Endothelial cell of umbilical vein (primary cell): ENCODE results near the gene DUSP19. TPM values are rescaled to one million over a fixed set of nuclear protein-coding genes. Genes with fewer than 3 reads are reported as not detected.
"Not testable (repeated sequence)": the region's sequence is repeated elsewhere in the genome, so short reads cannot be mapped to it uniquely, and the experiment has no call there.

Experiments
- BruUV-seq: library from RNA; stranded (reverse); fragments of 400-500 nt; replicated peaks from 2 replicates; lab custom pipeline; 2021; lab: Mats Ljungman, UMichigan
- CTCF ChIA-PET: fragments of 300-600, 350-600 bp; sonication (Branson Sonifier 250); formaldehyde crosslinking; loops from one replicate; lab custom pipeline; 2021; ENCODE audit warnings: antibody characterized with exemption, inconsistent platforms; lab: Charles Lee
- POLR2A ChIA-PET: fragments of 300-600, 350-600 bp; sonication (Branson Sonifier 250); formaldehyde crosslinking; loops from one replicate; lab custom pipeline; 2021; ENCODE audit warnings: antibody characterized with exemption, inconsistent platforms; lab: Charles Lee
- DNase-seq: peaks from one replicate; pipeline ENCODE4 v3.0.0-alpha.2; 2011; ENCODE audit warnings: low read depth, low spot score
- FAIRE-seq: peaks from 2 replicates; lab custom pipeline; 2011; peaks lifted over from hg19 to GRCh38; lab: Jason Lieb, UNC
- H2AFZ ChIP-seq: 2 replicates; pipeline ENCODE4 v1.6.0; 2012; ENCODE audit warnings: low read depth, low read length, control low read depth, inconsistent platforms
- H3K27ac ChIP-seq: 2 replicates; pipeline ENCODE4 v1.5.1; 2011; ENCODE audit warnings: low read depth, mild to moderate bottlenecking, control low read depth, low read length, moderate library complexity; ENCODE audit not compliant: insufficient read depth
- H3K27me3 ChIP-seq, 2 experiments: 2 replicates each; pipeline versions ENCODE4 v1.6.0 to v1.6.1; 2011; ENCODE audit warnings: low read length in 2 of 2, mixed read lengths in 1 of 2; ENCODE audit not compliant: control insufficient read depth in 2 of 2, insufficient read depth in 2 of 2
- H3K36me3 ChIP-seq, 2 experiments: 2 replicates in 1 of 2; 3 replicates in 1 of 2; pipeline ENCODE4 v1.5.1; 2011; ENCODE audit warnings: low read length in 2 of 2, mild to moderate bottlenecking in 1 of 2, moderate library complexity in 1 of 2; ENCODE audit not compliant: control insufficient read depth in 2 of 2, insufficient read depth in 2 of 2; ENCODE audit errors: extremely low read depth in 1 of 2
- H3K4me1 ChIP-seq: 3 replicates; pipeline ENCODE4 v1.5.1; 2011; ENCODE audit warnings: mild to moderate bottlenecking, low read length; ENCODE audit not compliant: control insufficient read depth, insufficient read depth; ENCODE audit errors: extremely low read depth
- H3K4me2 ChIP-seq: 2 replicates; pipeline ENCODE4 v1.6.1; 2011; ENCODE audit warnings: low read length, control low read depth, mixed read lengths; ENCODE audit not compliant: insufficient read depth
- H3K4me3 ChIP-seq, 3 experiments: fragments of 200-600 bp in 1 of 3; sonication (generic), shearing (Covaris generic) in 1 of 3; replicated peaks in 1 of 3; 2 replicates each; pipeline ENCODE4 v1.5.1; 2011 to 2016; ENCODE audit warnings: control low read depth in 3 of 3, low read length in 3 of 3, mild to moderate bottlenecking in 2 of 3, inconsistent platforms in 1 of 3, low read depth in 1 of 3, moderate library complexity in 1 of 3; ENCODE audit not compliant: insufficient read depth in 1 of 3
- H3K79me2 ChIP-seq: 2 replicates; pipeline ENCODE4 v1.6.0; 2012; ENCODE audit warnings: low read length, inconsistent platforms; ENCODE audit not compliant: control insufficient read depth, insufficient read depth
- H3K9ac ChIP-seq: replicated peaks from 2 replicates; pipeline ENCODE3; 2011; ENCODE audit warnings: low read length, control low read depth; ENCODE audit not compliant: insufficient read depth; ENCODE audit errors: extremely low read depth
- H3K9me1 ChIP-seq: replicated peaks from 3 replicates; pipeline ENCODE4 v1.6.0; 2011; ENCODE audit warnings: mild to moderate bottlenecking, low read length; ENCODE audit not compliant: control insufficient read depth, insufficient read depth; ENCODE audit errors: extremely low read depth
- H3K9me3 ChIP-seq: replicated peaks from 2 replicates; pipeline ENCODE4 v1.5.1; 2012; ENCODE audit warnings: low read length, inconsistent platforms; ENCODE audit not compliant: control insufficient read depth, insufficient read depth
- H4K20me1 ChIP-seq: replicated peaks from 2 replicates; pipeline ENCODE3; 2011; ENCODE audit warnings: mild to moderate bottlenecking, low read length; ENCODE audit not compliant: control insufficient read depth, insufficient read depth; ENCODE audit errors: extremely low read depth
- GATA2 ChIP-seq: IDR thresholded peaks from 2 replicates; pipeline ENCODE4 v1.7.0; 2011; ENCODE audit warnings: low read depth, mild to moderate bottlenecking, moderate library complexity, mixed read lengths, low read length; ENCODE audit not compliant: insufficient read length, insufficient read depth
- dilution Hi-C: fragments of 300-500 bp; cut with MboI; formaldehyde crosslinking; loops from one replicate; pipeline ENCODE4 v1.15.0; 2019; ENCODE audit warnings: low sequenced_read_pairs; ENCODE audit not compliant: extremely low pct_ligation_motif_present
- intact Hi-C: fragments of 100-400 bp; cut with micrococcal nuclease; formaldehyde crosslinking; loops from one replicate; pipeline ENCODE4 v1.10.0; 2022
- polyA plus RNA-seq, 4 experiments: library from polyadenylated mRNA; depleted of rRNA in 3 of 4; stranded (reverse) in 3 of 4; unstranded in 1 of 4; fragments of >200 nt; gene quantifications; 2 replicates each; pipeline versions ENCODE4 v1.2.1 to v1.2.3, GENCODE V29; 2011 to 2012; ENCODE audit warnings: missing spikeins in 1 of 4
- total RNA-seq: library from RNA; stranded (reverse); gene quantifications from 2 replicates; pipeline ENCODE4 v1.2.3, GENCODE V29; 2021
- TF ChIP-seq, protein P1 (sequence below), 2 donors: IDR thresholded peaks; 1 replicate in 1 of 2; 2 replicates in 1 of 2; pipeline ENCODE4 v1.5.1; 2011; ENCODE audit warnings: low read length in 2 of 2, mild to moderate bottlenecking in 2 of 2, moderate library complexity in 2 of 2, control low read depth in 1 of 2, inconsistent platforms in 1 of 2, low read depth in 1 of 2; ENCODE audit not compliant: insufficient read depth in 1 of 2; ENCODE audit errors: extremely low read depth in 1 of 2

DUSP19 gene
- total and polyA plus RNA-seq, 2 donors (not counting 3 experiments of a cell fraction or from before 2014, with no cell fraction given) = 0.69 to 1.9 TPM

DNA sequence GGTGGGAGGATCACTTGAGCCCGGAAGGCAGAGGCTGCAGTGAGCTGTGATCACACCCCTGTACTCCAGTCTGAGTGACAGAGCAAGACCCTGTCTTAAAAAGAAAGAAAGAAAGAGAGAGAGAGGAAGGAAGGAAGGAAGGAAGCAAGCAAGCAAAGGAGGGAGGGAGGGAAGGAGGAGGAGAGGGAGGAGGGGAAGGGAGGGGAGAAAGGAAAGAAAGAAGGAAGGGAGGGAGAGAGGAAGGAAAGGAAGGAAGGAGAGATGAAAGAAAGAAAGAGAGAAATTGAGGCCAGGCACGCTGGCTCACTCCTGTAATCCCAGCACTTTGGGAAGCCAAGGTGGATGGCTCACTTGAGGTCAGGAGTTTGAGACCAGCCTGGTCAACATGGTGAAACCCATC is 37.9 kb upstream of the DUSP19 start:
- BruUV-seq = no TSS peak
- H3K9me1 ChIP-seq = no peaks in the 10 kb centered on the region
- H3K36me3 ChIP-seq = no peaks in the 10 kb centered on the region
- no peak overlapping the region for H3K4me2 ChIP-seq
- no peak overlapping the region for H3K9ac ChIP-seq
- CTCF ChIA-PET = interaction anchor here (0.9 kb wide), 1 partner anchor 16 kb away, joined by 3 read pairs; no protein-coding TSS in a partner anchor
- TF ChIP-seq, protein P1, sequence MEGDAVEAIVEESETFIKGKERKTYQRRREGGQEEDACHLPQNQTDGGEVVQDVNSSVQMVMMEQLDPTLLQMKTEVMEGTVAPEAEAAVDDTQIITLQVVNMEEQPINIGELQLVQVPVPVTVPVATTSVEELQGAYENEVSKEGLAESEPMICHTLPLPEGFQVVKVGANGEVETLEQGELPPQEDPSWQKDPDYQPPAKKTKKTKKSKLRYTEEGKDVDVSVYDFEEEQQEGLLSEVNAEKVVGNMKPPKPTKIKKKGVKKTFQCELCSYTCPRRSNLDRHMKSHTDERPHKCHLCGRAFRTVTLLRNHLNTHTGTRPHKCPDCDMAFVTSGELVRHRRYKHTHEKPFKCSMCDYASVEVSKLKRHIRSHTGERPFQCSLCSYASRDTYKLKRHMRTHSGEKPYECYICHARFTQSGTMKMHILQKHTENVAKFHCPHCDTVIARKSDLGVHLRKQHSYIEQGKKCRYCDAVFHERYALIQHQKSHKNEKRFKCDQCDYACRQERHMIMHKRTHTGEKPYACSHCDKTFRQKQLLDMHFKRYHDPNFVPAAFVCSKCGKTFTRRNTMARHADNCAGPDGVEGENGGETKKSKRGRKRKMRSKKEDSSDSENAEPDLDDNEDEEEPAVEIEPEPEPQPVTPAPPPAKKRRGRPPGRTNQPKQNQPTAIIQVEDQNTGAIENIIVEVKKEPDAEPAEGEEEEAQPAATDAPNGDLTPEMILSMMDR (IDR thresholded peaks at IDR 0.05; ENCODE audit: extremely low read depth in 1 of 2, insufficient read depth in 1 of 2, low read depth in 1 of 2, low read length in 2 of 2) = no peak
- TF ChIP-seq GATA2 = no peak
- H3K27me3 ChIP-seq = peaks cover 7 to 8% of the 10 kb centered on the region in 2 experiments
- H4K20me1 ChIP-seq = peaks cover 9% of the 10 kb centered on the region
- no peak overlapping the region for H2AFZ ChIP-seq
- DNase-seq (no peak), FAIRE-seq (no peak)
- H3K79me2 ChIP-seq = peaks cover 24% of the 10 kb centered on the region
- peaks cover 13% of the 10 kb centered on the region for H3K4me1 ChIP-seq
- dilution Hi-C loops = no loop called here
- H3K4me3 ChIP-seq = no peak overlapping the region
- intact Hi-C loops = no loop called here
- POLR2A ChIA-PET = no interaction called here
- no peak overlapping the region for H3K27ac ChIP-seq
- H3K9me3 ChIP-seq = no peaks in the 10 kb centered on the region

DNA sequence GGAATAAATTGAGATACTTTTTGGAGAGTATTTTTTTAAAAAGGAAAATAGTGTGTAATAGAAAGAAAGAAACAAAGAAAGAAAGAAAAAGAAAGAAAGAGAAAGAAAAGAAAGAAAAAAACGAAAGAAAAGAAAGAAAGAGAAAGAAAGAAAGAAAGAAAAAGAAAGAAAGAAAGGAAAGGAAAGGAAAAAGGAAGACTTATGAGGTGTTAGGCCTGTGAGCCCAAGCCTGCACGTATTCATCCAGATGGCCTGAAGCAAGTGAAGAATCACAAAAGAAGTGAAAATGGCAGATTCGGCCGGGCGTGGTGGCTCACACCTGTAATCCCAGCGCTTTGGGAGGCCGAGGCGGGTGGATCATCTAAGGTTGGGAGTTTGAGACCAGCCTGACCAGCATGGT is 35.0 kb upstream of the DUSP19 start:
- POLR2A ChIA-PET, H3K36me3 ChIP-seq, H3K79me2 ChIP-seq, H4K20me1 ChIP-seq, H2AFZ ChIP-seq, BruUV-seq, FAIRE-seq, DNase-seq, H3K27ac ChIP-seq, H3K27me3 ChIP-seq, H3K4me2 ChIP-seq, H3K4me3 ChIP-seq, H3K9ac ChIP-seq, H3K9me3 ChIP-seq, dilution Hi-C loops, intact Hi-C loops, H3K9me1 ChIP-seq, CTCF ChIA-PET, H3K4me1 ChIP-seq: not testable (repeated sequence)

- POLR2A ChIA-PET, H3K27ac ChIP-seq, H4K20me1 ChIP-seq, H2AFZ ChIP-seq, intact Hi-C loops, H3K9ac ChIP-seq, dilution Hi-C loops, H3K9me3 ChIP-seq, H3K4me1 ChIP-seq, BruUV-seq, H3K36me3 ChIP-seq, H3K4me2 ChIP-seq, H3K79me2 ChIP-seq, H3K4me3 ChIP-seq, FAIRE-seq, DNase-seq, H3K9me1 ChIP-seq: not testable (repeated sequence)
- CTCF ChIA-PET = interaction anchor here (1.2 kb wide), 1 partner anchor 10 kb away, joined by 3 read pairs; no protein-coding TSS in a partner anchor
- peaks cover 9 to 13% of the 10 kb centered on the region in 2 experiments for H3K27me3 ChIP-seq
Measured at GRCh38 chr2:183047486-183048125, 30.9 kb upstream of the DUSP19 start.
